GM19328 (cell line): Measurements from ENCODE around the gene KLHL18.
A peak's percentile ranks its signal among the peaks of the same experiment; 100 is the strongest.
"Not testable (repeated sequence)": the region's sequence is repeated elsewhere in the genome, so short reads cannot be mapped to it uniquely, and the experiment has no call there.

Source experiments
- ATAC-seq: cut with Tn5 transposase; IDR thresholded peaks from one replicate; pipeline ENCODE4 v1.9.1; 2021; ENCODE audit warnings: mild to moderate bottlenecking, moderate library complexity; ENCODE audit not compliant: unreplicated experiment

The KLHL18 gene

DNA sequence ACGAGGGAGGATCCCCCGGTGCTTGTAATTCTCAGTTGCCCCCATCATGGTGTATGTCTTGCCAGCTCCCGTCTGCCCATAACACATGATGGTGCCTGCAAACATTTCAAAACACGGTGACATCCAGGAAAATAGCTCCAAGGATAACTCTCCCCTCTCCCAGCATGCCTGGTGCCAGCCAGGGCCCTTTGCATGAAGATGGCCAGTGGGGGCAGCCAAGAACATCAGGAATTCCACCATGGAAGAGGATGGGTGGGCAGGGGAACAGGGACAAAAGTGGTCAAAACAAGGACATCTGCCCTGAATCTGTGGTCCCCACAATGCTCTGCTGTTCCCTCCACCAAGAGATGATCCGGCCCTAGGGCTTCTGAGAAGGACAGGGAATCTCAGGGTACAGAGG lies 9.2 kb upstream of the KLHL18 start:
- no peak for ATAC-seq

GRCh38 chr3:47274652-47275051 lies 8.1 kb upstream of the KLHL18 start:
- ATAC-seq = no peak

DNA sequence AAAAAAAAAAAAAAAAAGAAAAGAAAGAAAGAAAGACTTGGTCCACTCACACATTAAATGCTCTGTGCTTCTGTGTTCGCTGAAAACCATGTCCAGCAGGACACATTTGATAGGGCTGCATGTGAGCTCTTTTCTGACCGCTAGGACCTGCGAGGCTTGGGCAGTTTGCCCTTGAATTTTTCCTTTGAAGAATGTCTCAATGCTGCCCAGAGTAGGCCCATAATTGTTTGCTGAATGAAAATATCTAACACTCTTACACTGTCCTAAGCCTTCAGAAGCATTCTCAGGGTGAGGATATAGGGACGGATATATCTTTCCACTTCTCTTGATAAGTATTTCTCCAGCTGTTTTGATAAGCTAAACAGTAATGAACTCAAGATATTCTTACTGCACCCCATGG lies 6.2 kb upstream of the KLHL18 start:
- no peak for ATAC-seq

GRCh38 chr3:47280519-47280918 lies 2.2 kb upstream of the KLHL18 start:
- ATAC-seq = no peak

DNA sequence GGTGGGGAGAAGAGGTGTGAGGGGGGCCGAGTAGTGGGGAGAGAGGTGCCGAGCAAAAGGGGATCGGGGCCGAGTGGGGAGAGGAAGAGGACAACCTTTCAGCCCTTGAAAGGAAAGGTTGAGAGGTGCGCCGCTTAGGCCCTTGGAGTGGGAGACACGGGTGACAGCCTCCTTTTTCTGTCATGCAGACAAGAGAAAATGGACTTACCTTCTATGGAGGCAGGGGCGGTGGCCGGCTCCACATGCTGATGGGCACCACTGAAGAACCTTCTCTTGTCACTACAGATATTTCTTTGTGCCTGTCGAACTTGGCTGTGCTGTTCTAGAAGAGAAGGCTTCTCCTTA lies 421 bp downstream of the KLHL18 start:
- ATAC-seq = no peak

DNA sequence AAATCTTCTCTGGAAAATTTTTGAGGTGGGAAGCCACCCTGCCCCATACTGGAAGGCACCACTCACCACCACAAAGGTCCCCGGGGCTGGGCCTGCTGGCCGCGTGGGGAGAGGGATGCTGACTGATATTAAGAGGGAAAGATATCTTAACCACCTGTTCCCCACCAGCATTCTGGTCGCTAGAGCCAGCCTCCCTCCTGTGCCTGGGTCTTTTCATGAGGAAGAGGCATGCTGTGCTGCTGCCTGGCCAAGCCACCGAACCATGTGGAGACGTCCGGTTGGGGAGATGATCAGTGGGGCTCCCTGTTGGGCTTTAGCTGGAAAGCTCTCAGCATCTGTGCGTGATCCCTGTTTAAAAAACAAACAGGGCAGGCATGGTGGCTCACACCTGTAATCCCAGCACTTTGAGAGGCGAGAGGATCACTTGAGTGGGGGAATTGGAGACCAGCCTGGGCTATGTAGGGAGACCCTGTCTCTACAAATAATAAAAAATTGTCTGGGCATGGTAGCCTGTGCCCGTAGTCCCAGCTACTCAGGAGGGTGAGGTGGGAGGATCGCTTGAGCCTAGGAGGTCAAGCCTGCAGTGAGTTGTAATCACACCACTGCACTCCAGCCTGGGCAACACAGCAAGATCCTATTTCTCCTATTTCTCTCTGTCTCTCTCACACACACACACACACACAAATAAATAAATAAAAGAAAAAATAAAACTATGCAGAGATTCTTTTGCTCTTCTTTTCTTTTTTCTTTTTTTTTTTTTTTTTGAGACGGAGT lies 1.0 kb downstream of the KLHL18 start:
- ATAC-seq = no peak

DNA sequence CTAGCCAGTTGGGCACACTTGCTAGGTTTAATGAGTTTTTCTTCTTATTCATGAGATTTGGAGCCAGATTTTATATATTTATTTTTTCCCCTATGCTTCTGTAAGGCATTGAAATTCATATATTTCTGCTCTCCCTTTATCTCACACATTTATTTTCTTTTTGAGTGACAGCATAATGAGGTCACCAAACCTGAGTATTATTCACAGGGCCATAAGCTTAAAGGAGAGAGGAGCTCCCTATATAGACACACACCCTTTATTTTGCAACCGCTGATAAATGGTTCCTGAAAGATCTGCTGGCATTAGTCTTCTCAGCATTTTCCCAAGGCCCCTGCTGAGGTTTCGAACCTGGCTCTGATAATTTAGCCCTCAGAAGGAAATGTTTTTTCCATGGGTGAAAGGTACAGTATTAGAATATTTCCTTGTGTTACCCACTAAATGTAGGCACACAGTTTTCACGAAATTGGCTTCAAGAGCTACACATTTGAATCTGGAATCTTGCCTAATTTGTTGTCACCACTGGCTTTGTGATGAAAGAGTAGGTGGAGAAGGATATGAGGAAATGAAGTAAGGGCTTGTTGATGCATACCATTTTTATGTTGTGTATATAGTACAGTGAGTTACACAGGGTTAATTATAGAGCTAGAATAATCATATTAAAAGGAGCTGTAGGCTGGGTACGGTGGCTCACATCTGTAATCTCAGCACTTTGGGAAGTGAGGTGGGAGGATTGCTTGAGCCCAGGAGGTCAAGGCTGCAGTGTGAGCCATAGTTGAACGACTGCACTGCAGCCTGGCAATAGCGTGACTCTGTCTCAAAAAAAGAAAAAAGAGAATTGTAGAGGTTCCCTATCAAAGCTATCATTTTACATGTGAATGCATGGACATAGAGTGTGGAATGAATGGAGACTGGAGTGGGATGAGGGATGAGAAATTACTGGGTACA lies 6.5 kb downstream of the KLHL18 start:
- no peak for ATAC-seq

- peak; percentile 22 for ATAC-seq
Observed at GRCh38 chr3:47291158-47291753, 8.5 kb downstream of the KLHL18 start.

DNA sequence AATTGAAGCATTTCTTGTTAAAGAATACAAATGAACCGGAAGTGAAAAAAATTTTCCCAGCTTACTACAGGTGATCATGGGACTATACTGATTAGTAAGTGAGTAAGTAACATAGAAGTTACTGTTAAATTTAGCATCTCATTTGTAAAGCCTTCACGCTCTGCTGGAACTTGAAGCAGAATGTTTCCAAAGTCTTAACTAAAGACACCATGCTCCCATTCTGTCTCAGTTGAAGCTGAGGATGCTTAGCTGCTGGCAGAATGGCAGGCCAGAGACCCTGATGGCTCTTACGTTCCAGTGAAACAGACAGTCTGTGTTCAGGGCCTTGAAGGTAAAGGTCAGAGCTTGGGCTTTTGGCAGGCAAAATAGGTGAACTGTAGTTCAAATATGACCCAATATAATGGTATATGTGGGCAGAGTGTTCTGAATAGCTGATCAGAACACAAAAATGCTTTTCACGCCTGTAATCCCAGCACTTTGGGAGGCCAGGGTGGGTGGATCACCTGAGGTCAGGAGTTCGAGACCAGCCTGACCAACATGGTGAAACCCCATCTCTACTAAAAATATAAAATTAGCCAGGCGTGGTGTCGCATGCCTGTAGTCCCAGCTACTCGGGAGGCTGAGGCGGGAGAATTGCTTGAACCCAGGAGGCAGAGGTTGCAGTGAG lies 9.1 kb downstream of the KLHL18 start:
- peak; percentile 57 for ATAC-seq

- ATAC-seq = no peak
Observed at GRCh38 chr3:47293822-47294221, 11.1 kb downstream of the KLHL18 start.

DNA sequence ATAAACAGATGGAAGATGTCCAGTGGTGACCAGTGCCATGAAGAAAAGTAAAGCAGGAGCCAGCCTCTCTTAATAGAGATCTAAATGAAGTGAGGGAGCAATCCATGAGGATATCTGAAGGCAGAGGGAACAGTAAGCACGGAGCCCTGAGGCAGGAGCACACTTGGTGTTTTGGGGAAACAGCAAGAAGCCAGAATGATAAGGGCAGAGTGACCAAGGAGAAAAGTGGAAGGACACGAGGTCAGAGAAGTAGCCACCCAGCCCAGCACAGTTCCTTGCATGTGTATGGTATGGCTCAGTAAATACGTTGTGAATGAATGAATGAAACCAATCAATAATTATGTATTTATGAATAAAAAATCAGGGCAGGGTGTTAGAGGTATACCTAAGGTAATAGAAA lies 11.6 kb downstream of the KLHL18 start:
- ATAC-seq = no peak

DNA sequence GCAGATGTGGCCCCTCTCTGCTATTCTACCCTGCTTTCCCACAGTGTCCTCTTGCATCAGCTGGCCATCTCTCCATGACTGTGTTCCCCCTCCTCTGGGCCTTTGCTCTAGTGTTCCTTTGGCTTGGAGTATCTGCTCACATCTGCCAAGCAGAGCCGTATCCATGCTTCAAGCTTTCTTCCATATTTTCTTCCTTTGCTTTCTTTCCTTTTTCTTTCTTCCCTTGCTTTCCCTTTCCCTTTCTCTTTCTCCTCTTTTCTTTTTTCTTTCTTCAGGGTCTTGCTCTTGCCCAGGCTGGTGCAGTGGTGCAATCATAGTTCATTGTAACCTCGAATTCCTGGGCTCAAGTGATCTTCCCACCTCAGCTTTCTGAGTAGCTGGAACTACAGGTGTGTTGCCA lies 12.6 kb downstream of the KLHL18 start:
- no peak for ATAC-seq

DNA sequence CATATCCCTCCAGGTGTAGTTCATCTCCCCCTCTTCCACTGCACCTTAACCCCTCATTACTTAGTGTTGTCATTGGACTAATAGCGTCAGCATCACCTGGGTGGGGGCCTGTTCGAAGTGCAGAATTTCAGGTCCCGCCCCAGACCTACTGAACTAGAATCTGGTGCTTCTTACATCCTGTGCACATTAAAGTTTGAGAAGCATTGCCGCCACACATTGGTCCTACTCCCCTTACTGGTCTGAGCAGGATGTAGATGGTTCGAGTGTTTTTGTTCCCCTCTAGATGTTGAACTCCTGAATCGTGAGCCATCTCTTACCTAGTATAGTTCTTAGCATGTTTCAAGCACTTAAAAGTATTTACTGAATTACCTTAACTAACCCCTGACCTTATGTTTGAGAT lies 13.2 kb downstream of the KLHL18 start:
- ATAC-seq = no peak

DNA sequence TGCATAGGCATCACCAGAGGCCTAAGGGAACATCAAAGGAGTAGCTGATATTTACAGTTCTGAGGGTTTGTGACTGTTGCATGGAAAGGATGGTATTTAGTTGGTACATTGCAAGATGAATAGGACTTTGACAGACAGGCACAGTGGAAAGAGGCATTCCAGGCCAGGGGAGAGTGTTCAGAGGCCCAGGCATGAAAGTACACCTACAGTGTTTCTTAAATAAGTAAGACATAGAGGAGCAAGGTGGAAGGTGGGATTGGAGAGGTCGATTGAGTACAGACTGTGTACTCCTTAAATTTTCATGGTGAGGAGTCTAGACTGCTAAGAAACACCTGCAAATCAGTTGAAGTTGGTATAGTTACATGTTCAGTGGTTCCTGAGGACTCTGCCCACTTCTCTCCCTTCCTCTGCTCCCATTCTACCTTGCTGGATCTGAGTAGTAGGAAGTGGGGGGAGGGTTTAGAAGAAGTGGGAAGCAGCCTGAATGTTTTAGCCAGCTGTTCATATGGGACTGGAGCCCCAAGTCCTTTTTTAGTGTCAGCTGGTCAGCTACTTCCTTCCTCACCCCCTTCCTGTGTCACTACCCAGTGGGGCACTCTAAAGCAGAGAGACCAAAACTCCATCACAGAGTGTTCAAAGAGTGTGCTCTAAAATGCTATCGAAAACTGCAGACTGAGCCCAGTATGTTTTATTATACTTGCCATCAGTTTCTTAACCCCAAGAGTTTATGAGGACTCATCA lies 14.0 kb downstream of the KLHL18 start:
- no peak for ATAC-seq

GRCh38 chr3:47298439-47298838 lies 15.7 kb downstream of the KLHL18 start:
- no peak for ATAC-seq

- ATAC-seq = no peak
Observed at GRCh38 chr3:47299381-47300318, 16.9 kb downstream of the KLHL18 start.

- no peak for ATAC-seq
Observed at GRCh38 chr3:47301456-47301855, 18.7 kb downstream of the KLHL18 start.

DNA sequence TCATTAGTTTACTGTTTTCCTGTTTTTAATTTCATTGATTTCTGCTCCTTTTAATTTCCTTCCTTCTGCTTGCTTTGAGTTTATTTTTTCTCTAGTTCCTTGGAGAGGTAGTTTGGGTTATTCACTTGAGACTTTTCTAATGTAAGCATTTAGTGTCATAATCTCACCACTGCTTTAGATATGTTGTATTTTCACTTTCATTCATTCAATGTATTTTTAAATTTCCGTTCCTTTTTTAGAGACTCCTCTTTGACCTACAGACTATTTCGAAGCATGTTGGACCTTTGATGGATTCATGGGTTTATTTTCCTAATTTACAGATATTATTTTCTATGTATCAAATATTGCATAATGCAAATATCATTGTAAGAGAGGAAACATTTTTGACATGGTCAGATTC lies 23.3 kb downstream of the KLHL18 start:
- no peak for ATAC-seq

DNA sequence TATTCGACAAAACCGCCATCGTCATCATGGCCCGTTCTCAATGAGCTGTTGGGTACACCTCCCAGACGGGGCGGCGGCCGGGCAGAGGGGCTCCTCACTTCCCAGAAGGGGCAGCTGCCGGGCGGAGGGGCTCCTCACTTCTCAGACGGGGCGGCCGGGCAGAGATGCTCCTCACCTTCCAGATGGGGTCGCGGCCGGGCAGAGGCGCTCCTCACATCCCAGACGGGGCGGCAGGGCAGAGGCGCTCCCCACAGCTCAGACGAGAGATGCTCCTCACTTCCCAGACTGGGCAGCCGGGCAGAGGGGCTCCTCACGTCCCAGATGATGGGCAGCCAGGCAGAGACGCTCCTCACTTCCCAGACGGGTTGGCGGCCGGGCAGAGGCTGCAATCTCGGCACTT lies 26.5 kb downstream of the KLHL18 start:
- not testable (repeated sequence) for ATAC-seq
